Body of pancreas (tissue), 4 donors: ENCODE measurements around the gene TBC1D9B. TPM values are rescaled to one million over a fixed set of nuclear protein-coding genes. Genes with fewer than 3 reads are reported as not detected.
"Not testable (repeated sequence)": the region's sequence is repeated elsewhere in the genome, so short reads cannot be mapped to it uniquely, and the experiment has no call there.

Experiments
- ATAC-seq: fragments of 150-250 bp; one replicate; pipeline ENCODE4 v1.9.1; 2016
- DNase-seq, 4 donors: peaks; one replicate each; pipeline ENCODE4 v3.0.0-alpha.2; 2019
- H3K27ac ChIP-seq, 4 donors: fragments of 200-600 bp; sonication (generic); 1 replicate in 3 of 4; 2 replicates in 1 of 4; pipeline versions ENCODE4 v1.5.1 to v1.6.1; 2016 to 2019; ENCODE audit warnings: mild to moderate bottlenecking in 1 of 4, mixed read lengths in 1 of 4, moderate library complexity in 1 of 4
- H3K27me3 ChIP-seq, 2 donors: fragments of 200-600 bp; sonication (generic); one replicate each; pipeline ENCODE4 v1.6.0; 2016; ENCODE audit warnings: mild to moderate bottlenecking in 1 of 2
- H3K36me3 ChIP-seq, 2 donors: fragments of 200-600 bp; sonication (generic); replicated peaks in 1 of 2; 2 replicates each; pipeline ENCODE4 v1.5.1; 2016; ENCODE audit warnings: low read depth in 2 of 2; ENCODE audit not compliant: insufficient read depth in 1 of 2
- H3K4me1 ChIP-seq: fragments of 200-600 bp; sonication (generic); one replicate; pipeline ENCODE4 v1.6.0; 2016
- H3K4me3 ChIP-seq, 2 donors: fragments of 200-600 bp; sonication (generic); 1 replicate in 1 of 2; 2 replicates in 1 of 2; pipeline ENCODE4 v1.5.1; 2016 to 2019
- H3K9me3 ChIP-seq, 3 donors: fragments of 200-600 bp; sonication (generic); 1 replicate in 2 of 3; 2 replicates in 1 of 3; pipeline ENCODE4 v1.5.1; 2016
- CTCF ChIP-seq, 7 experiments: fragments of 450-650 bp in 4 of 7; fragments of 200-600 bp in 3 of 7; sonication (generic) in 3 of 7; IDR thresholded peaks; one replicate each; pipeline ENCODE4 v1.5.1; 2016 to 2019; ENCODE audit warnings: antibody characterized with exemption in 7 of 7
- POLR2A ChIP-seq, 3 donors: fragments of 450-650 bp; IDR thresholded peaks; one replicate each; pipeline ENCODE4 v1.6.1; 2016; ENCODE audit warnings: antibody characterized with exemption in 3 of 3, mild to moderate bottlenecking in 2 of 3
- WGBS, 2 donors: methylation state at CpG; one replicate each; pipeline ENCODE4 v1.1.5; 2017; 5-methylcytosine and 5-hydroxymethylcytosine counted together
- intact Hi-C: fragments of 100-400 bp; cut with DNase I; formaldehyde crosslinking; loops from one replicate; pipeline ENCODE4 v1.15.1; 2023
- total RNA-seq, 2 donors: library from RNA; depleted of rRNA; stranded (reverse); fragments of >200 nt; gene quantifications; one replicate each; pipeline ENCODE4 v1.1.0, GENCODE V29; 2016

Gene TBC1D9B
- total RNA-seq, 2 donors from 2014 or later = 69.8 to 121 TPM

- no peak for TF ChIP-seq POLR2A (IDR thresholded peaks at IDR 0.05)
- no peak for TF ChIP-seq CTCF (IDR thresholded peaks at IDR 0.05)
- Histone ChIP-seq H3K36me3 (peaks cover 33 to 35% of the 10 kb centered on the region in 2 donors), H3K4me3 (no peak overlapping the region), H3K4me1 (peaks cover 37% of the 10 kb centered on the region), H3K27ac (peak overlapping the region in 1 of 4 donors; percentile 52), H3K9me3 (no peaks in the 10 kb centered on the region), H3K27me3 (no peaks in the 10 kb centered on the region)
- DNase-seq = no peak
- 77 to 83% methylated on average over 5 to 15 of the region's 15 CpGs for WGBS, 2 donors
- intact Hi-C loops = no loop called here
- ATAC-seq = no peak
Measured at GRCh38 chr5:179837076-179838011, 70.4 kb downstream of the TBC1D9B start.

GRCh38 chr5:179836225-179837019 lies 71.3 kb downstream of the TBC1D9B start:
- peaks cover 37% of the 10 kb centered on the region for H3K4me1 ChIP-seq
- intact Hi-C loops = no loop called here
- no peak overlapping the region for H3K4me3 ChIP-seq
- 81 to 83% methylated on average over 8 to 19 of the region's 19 CpGs for WGBS, 2 donors
- no peak for ATAC-seq
- H3K9me3 ChIP-seq = no peaks in the 10 kb centered on the region
- H3K27me3 ChIP-seq = no peaks in the 10 kb centered on the region
- no peak for TF ChIP-seq POLR2A (IDR thresholded peaks at IDR 0.05)
- no peak for TF ChIP-seq CTCF (IDR thresholded peaks at IDR 0.05)
- peak overlapping the region in 1 of 4 donors; percentile 52 for H3K27ac ChIP-seq
- peak in 1 of 4 donors; percentile 37 for DNase-seq
- peaks cover 34 to 42% of the 10 kb centered on the region in 2 donors for H3K36me3 ChIP-seq

DNA sequence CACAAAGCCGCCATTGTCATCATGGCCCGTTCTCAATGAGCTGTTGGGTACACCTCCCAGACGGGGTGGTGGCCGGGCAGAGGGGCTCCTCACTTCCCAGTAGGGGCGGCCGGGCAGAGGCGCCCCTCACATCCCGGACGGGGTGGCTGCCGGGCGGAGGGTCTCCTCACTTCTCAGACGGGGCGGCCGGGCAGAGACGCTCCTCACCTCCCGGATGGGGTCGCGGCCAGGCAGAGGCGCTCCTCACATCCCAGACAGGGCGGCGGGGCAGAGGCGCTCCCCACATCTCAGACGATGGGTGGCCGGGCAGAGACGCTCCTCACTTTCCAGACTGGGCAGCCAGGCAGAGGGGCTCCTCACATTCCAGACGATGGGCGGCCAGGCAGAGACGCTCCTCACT lies 72.8 kb downstream of the TBC1D9B start:
- 97 to 100% methylated on average over 3 to 22 of the region's 28 CpGs for WGBS, 2 donors
- Histone ChIP-seq H3K4me1 (peaks cover 34% of the 10 kb centered on the region), H3K36me3 (peaks cover 43 to 46% of the 10 kb centered on the region in 2 donors)
- DNase-seq, H3K9me3 ChIP-seq, H3K27ac ChIP-seq, H3K27me3 ChIP-seq, ATAC-seq, intact Hi-C loops, H3K4me3 ChIP-seq: not testable (repeated sequence)

GRCh38 chr5:179834120-179834519 lies 73.6 kb downstream of the TBC1D9B start:
- 68 to 76% methylated on average over 8 of the region's 8 CpGs for WGBS, 2 donors
- intact Hi-C loops = no loop called here
- Histone ChIP-seq H3K9me3 (no peaks in the 10 kb centered on the region), H3K4me1 (peaks cover 27% of the 10 kb centered on the region), H3K36me3 (peaks cover 43 to 50% of the 10 kb centered on the region in 2 donors), H3K27me3 (no peaks in the 10 kb centered on the region), H3K4me3 (no peak overlapping the region), H3K27ac (no peak overlapping the region)
- no peak for DNase-seq
- TF ChIP-seq CTCF (IDR thresholded peaks at IDR 0.05) (no peak), POLR2A (IDR thresholded peaks at IDR 0.05) (no peak)
- ATAC-seq = no peak

- ATAC-seq = no peak
- TF ChIP-seq CTCF (IDR thresholded peaks at IDR 0.05) (no peak), POLR2A (IDR thresholded peaks at IDR 0.05) (no peak)
- H3K4me1 ChIP-seq = peaks cover 23% of the 10 kb centered on the region
- H3K4me3 ChIP-seq = no peak overlapping the region
- 88 to 94% methylated on average over 2 to 3 of the region's 3 CpGs for WGBS, 2 donors
- H3K27ac ChIP-seq = no peak overlapping the region
- no peak for DNase-seq
- H3K27me3 ChIP-seq = no peaks in the 10 kb centered on the region
- H3K36me3 ChIP-seq = peaks cover 43 to 50% of the 10 kb centered on the region in 2 donors
- H3K9me3 ChIP-seq = no peaks in the 10 kb centered on the region
- intact Hi-C loops = no loop called here
Measured at GRCh38 chr5:179833709-179834070, 74.0 kb downstream of the TBC1D9B start.
